ENCODE measurements around the gene ZNF677.

DNA sequence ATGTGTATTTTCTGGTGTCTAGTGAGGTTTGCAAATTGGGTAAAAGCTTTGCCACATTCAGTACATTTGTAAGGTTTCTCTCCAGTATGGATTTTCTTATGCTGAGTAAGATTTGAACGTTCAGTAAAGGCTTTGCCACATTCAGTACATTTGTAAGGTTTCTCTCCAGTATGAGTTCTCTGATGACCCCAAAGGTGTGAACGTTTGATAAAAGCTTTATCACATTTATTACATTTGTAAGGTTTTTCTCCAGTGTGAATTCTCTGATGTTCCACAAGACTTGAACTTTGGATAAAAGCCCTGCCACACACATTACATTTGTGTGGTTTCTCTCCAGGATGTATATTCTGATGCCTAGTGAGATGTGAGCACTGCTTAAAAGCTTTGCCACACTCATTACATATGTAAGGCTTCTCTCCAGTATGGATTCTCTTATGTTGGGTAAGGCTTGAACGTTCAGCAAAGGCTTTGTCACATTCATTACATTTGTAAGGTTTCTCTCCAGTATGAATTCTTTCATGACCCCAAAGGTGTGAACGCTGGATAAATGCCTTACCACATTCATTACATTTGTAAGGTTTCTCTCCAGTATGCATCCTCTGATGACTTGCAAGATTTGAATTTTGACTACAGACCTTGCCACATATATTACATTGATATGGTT, 17.4 kb downstream of the ZNF677 start:
- TF ChIP-seq EZH2phosphoT487 (IDR thresholded peaks at IDR 0.05; ENCODE audit: low read depth, severe bottlenecking, unreplicated experiment) (no peak), EZH2 (IDR thresholded peaks at IDR 0.05; ENCODE audit: borderline replicate concordance) (no peak)
- TF ChIP-seq, protein P1, sequence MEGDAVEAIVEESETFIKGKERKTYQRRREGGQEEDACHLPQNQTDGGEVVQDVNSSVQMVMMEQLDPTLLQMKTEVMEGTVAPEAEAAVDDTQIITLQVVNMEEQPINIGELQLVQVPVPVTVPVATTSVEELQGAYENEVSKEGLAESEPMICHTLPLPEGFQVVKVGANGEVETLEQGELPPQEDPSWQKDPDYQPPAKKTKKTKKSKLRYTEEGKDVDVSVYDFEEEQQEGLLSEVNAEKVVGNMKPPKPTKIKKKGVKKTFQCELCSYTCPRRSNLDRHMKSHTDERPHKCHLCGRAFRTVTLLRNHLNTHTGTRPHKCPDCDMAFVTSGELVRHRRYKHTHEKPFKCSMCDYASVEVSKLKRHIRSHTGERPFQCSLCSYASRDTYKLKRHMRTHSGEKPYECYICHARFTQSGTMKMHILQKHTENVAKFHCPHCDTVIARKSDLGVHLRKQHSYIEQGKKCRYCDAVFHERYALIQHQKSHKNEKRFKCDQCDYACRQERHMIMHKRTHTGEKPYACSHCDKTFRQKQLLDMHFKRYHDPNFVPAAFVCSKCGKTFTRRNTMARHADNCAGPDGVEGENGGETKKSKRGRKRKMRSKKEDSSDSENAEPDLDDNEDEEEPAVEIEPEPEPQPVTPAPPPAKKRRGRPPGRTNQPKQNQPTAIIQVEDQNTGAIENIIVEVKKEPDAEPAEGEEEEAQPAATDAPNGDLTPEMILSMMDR (IDR thresholded peaks at IDR 0.05; ENCODE audit: poor library complexity) = no peak
